Measurements from ENCODE around the gene MKNK1.

The MKNK1 gene

DNA sequence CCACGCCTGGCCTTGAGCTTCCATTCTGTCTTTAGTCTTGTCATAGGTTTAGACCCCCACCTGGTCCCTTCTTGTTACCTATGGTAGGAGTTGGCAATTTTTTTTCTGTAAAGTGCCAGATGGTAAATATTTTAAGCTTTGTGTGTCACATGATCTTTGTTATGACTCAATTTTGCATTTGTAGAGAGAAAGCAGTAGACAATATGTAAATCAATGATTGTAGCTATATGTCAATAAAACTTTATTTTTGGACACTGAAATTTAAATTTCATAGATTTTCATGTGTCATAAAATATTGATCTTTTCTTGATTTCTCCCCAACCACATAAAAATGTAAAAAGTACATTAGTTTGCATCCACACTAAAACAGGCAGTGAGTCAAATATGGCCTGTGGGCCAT, 8.0 kb downstream of the MKNK1 start:
- DNase-seq (ENCODE audit: low read depth), result no peak

- DNase-seq (ENCODE audit: low read depth), result no peak
These were observed 8.9 kb downstream of the MKNK1 start for GRCh38 chr1:46595127-46595526.

GRCh38 chr1:46594063-46594462, 10.0 kb downstream of the MKNK1 start:
- DNase-seq (ENCODE audit: low read depth), result no peak

GRCh38 chr1:46592823-46593222, 11.2 kb downstream of the MKNK1 start:
- DNase-seq (ENCODE audit: low read depth), result no peak

- DNase-seq (ENCODE audit: low read depth), result no peak
These were observed 14.5 kb downstream of the MKNK1 start for GRCh38 chr1:46589529-46589928.

- no peak for DNase-seq (ENCODE audit: low read depth)
These were observed 17.0 kb downstream of the MKNK1 start for GRCh38 chr1:46587069-46587468.

- DNase-seq (ENCODE audit: low read depth), result no peak
These were observed 18.6 kb downstream of the MKNK1 start for GRCh38 chr1:46585312-46585938.

GRCh38 chr1:46583494-46583893, 20.6 kb downstream of the MKNK1 start:
- no peak for DNase-seq (ENCODE audit: low read depth)

DNA sequence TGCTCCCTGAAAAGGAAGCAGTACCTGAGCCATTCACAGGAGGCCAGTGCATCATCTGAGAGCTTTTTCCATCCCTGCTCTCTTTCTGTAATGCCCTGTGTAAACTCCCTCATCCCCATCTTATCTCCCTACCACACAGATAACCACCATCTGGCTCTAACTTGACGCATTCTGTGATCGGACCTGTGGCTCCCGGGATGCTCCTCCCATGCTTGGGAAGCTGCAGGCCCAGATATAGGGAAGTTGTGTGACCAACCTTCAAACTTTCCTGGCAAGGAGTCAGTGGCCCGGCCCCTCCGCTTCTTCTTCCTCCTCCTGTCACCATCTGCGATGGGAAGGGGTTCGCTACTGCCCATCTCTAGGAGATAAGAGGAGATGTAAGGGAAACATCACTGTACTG, 21.1 kb downstream of the MKNK1 start:
- DNase-seq (ENCODE audit: low read depth), result no peak

DNA sequence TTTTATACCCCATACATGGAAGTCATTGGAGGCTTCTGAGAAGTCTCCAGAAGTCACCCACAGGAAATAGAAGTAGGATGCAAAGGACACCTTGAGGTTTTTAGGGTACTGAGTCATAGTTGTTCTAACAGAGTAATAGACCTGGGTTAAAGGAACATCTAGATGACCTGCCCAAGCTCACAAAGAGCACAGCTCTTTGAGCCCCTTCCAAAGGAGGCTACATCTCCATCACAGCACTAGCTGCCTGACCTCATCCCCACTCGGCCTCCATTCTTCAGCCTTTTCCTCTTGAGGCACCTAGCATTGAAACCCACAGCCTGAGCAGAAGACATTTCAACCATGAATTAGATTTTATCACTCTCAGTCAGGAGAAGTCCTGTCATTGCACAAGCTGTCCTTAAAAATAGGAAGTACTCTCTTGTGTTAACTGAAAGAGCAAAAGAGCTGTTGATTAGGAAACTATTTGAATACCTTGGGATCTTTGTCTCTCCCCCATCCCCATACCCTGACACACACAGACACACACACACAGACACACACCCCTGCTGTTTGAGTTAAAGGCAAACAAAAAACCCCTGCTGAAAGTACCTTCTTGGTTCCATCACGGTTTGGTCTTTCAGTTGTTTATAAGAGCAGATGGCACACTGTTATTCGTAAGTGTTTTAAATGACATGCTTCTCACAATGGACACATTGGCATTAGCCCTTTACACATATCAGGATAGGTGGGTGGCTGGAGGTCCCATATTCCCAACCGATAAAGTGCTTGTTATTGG, 22.2 kb downstream of the MKNK1 start:
- DNase-seq (ENCODE audit: low read depth), result no peak

DNA sequence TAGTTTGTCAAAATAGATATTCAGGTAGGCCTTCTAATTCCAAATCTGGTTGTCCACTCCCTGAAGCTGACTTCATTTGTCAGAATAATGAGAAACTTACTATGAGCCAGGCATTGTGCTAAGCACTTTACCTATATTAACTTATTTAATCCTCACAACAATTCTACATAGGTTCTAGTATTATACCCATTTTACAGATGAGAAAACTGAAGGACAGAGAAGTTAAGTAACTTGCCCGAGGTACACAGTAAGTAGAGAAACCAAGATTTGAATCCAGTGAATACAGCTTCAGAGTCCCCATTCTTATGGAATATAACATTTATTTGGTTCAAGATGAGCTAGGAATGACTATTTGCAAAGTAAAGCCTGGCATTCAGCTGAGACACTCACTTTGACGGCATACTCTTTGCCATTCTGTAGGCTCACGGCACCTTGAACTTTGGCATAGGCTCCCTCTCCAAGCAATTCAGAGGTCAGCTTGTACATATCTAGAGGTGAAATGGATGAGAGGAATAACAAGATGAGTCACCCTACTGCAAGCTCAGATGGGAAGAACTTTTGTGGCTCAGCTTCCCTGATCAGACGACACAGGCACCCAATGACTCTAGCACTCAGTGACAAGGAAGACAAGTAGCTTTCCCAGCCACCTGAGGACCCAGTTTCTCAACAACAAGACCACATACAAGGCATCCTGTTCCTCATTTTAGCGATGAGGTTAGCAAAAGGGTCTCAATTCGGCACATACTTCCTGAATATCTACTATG, 23.7 kb downstream of the MKNK1 start:
- DNase-seq (ENCODE audit: low read depth), result no peak

- DNase-seq (ENCODE audit: low read depth), result no peak
These were observed 26.4 kb downstream of the MKNK1 start for GRCh38 chr1:46577671-46578070.

- DNase-seq (ENCODE audit: low read depth), result no peak
These were observed 27.5 kb downstream of the MKNK1 start for GRCh38 chr1:46576596-46576995.

GRCh38 chr1:46575778-46576177, 28.3 kb downstream of the MKNK1 start:
- DNase-seq (ENCODE audit: low read depth), result no peak

DNA sequence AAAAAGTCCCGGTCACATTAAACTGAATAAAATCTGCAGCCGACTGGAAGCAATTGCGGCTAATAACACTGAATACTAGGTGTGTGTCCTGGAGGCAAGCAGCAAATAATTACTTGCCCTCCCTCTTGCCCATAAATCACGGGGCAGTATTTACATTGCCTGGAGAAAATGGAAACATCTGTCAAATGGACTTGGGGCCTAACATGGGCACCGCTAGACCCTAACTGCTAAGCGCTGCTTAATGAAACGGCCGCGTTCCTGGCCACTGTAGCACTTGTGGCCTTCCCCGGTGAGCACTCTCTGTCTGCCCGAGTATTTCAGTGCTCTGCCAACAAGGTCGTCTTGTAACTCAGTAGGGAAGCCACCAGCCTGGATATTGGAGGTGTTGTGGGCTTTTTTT, 28.8 kb downstream of the MKNK1 start:
- no peak for DNase-seq (ENCODE audit: low read depth)

DNA sequence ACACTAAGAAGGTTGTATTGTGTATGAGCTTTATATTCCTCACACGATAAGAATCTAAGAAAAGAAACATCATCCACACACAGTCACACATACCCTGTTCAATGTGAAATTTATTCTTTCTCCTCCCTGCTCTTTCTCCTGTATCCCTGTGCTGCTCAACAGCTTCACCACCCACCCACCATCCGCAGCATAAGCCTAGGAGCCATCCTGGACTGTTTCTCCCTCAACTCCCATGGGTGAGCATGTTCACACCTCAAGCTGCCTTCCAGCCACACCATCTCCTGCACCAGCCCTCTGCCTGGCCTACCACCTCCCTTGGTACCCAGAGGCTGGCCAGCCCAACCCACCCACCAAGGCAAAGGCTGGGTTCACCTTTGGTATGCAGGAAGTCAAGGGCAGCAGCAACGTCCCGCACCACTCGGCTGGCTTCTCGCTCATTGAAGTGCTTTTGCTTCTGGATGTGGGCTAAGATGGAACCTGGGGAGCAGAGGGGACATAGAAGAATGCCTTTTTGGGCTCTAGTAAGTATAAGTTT, 32.3 kb downstream of the MKNK1 start:
- DNase-seq (ENCODE audit: low read depth), result no peak

GRCh38 chr1:46569884-46570725, 34.0 kb downstream of the MKNK1 start:
- no peak for DNase-seq (ENCODE audit: low read depth)

DNA sequence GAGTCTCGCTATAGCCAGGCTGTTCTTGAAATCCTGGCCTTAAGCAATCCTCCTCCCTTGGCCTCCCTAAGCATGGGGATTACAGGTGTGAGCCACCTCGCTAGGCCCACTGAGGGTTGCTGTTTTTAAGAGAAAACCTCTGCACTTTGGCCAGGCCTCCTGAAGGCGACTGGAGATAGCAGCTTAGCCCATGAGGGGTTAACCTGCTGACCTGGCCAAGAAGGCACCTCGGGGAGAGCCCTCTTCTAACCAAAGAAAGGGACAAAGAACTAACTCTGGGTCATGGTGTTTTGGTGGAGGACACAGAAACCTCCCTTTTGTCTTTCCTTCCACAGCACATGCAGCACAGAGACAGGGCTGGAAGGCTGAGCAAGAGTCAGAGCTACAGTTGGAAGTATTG, 35.0 kb downstream of the MKNK1 start:
- no peak for DNase-seq (ENCODE audit: low read depth)

DNA sequence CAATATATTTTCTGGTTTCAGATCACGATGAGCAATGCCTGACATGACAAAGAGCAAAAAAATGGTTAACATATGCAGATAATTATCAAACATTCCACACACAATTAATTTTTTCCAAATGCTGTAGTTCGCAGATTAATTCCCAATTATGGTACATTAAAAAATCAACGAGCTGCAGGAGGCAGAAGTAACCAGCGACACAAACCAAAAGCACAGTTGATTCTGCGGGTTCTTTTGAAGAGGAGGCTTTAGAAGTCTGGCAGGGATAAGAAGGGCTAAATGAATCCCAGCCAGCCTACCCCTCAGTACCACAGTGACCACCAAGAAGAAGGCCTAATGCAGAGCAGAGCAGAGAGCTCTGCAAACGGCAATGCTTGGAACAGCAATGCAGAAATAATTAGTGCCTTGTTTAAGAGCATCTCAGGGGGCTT, 35.6 kb downstream of the MKNK1 start:
- no peak for DNase-seq (ENCODE audit: low read depth)

DNA sequence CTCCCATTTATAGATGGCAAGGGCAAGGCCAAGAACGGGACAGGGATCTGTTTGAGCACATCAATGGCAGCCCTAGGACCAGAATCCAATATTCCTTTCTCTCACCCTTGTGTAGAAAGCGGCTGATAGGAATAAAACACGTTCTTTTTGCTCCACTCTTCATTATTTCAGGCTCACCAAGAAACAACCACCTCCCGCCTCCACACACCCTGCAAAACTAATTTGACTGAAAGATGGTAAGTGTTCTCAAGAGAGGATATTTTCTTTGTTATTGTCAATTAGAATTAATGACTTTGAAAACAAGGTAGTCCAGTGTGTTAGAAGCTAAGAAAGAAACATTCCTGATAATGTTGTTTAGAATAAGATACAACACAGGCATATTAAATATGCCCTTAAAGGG, 40.7 kb downstream of the MKNK1 start:
- no peak for DNase-seq (ENCODE audit: low read depth)

GRCh38 chr1:46562498-46562897, 41.6 kb downstream of the MKNK1 start:
- no peak for DNase-seq (ENCODE audit: low read depth)

DNA sequence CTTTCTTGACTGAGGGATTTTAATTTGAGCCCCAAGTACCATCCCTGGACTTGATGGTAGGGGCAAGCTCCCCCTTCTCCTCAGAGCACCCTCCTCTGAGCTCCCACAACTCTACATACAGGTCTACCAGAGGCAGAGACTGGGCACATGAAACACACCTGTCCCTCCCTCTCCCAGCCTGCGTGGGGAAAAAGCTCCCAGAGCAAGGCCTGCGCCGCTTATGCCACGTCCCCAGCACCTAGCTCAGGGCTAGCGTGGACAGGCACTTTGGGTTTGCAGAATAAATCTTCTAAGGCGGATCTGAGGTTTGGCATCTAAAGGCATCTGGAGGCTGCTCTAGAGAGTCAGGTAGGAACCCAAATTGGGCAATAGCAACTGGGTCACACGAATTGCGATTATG, 45.1 kb downstream of the MKNK1 start:
- DNase-seq (ENCODE audit: low read depth), result no peak

All from T follicular helper cell (primary cell).